GM21423 (cell line): ENCODE data around the gene ASIC1.

Experiments
- ATAC-seq: cut with Tn5 transposase; IDR thresholded peaks from one replicate; pipeline ENCODE4 v1.9.1; 2021; ENCODE audit warnings: mild to moderate bottlenecking, moderate library complexity; ENCODE audit not compliant: unreplicated experiment

ASIC1 gene

DNA sequence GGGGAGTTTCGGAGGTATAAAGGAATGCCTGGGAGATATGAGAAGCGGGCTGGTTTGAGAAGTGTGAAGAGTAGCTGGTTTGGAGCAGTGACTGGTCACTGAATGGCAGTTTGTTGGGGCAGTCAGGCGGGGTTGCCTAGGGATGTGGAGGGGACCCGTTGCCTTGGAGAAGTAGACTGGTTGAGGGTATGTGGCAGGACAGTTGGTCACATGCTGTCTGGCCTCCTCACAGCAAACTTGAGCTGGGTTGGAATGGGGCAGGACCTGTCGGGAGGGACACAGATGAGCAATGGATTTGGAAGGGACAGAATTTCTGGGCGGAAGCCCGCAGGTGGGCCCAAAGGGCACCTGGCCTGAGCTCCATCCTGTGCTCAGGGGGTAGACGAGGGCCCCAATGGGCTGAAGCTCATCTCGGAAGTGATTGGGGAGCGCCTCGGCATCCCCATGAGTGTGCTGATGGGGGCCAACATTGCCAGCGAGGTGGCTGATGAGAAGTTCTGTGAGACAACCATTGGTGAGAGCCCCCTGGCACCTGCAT lies 48.6 kb downstream of the ASIC1 start:
- no peak for ATAC-seq

DNA sequence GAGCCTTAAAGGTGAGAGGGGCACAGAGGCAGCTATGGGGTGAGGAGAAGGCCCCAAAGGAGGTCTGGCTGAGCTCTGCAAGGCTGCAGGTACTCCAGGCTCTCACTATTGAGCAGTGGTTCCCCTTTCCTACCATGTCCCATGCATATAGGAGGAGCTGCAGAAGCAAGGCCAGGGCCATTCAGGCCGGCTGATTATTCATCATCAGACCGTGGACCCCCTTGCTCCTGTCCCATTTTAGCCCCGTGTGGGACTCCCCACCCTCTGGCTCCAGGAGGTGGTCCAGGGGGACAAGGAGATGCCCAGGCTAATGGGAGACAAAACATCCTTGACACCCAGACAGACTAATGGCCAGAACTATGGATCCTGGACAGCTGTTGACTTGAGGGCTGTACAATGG lies 49.5 kb downstream of the ASIC1 start:
- no peak for ATAC-seq

GRCh38 chr12:50107416-50108268 lies 50.2 kb downstream of the ASIC1 start:
- ATAC-seq = no peak

- no peak for ATAC-seq
Observed at GRCh38 chr12:50109319-50109718, 51.9 kb downstream of the ASIC1 start.

DNA sequence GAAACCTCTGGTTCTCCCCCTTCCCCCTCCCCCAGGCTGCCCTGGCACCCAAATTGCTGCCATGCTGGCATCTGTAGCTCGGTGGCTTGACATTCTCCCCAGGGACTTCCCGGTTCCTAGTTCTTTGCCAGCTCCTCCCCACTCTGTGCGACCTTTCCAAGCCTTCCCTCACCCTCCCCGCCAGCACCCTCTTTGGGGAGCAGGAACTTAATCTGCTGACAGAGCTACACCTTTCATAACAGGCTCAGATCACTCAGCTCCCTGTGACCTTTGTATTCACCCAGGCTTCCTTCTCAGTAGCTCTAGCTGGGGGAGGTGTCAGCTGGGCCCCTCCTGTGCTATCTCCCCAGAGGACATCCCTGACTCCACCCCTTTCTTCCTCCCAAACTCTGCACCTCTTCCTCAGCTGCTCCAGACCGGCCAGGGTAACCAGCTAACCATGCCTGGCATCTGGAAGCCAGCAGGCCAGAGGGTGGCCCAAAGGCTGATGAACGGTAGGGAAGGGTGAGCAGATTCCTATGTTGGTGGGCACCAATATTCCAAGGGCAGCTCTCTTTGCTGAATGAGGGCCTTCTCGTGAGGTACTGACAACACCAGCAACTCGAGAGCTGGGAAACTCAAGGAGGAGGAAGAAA lies 52.8 kb downstream of the ASIC1 start:
- ATAC-seq = no peak

- no peak for ATAC-seq
Observed at GRCh38 chr12:50110762-50111351, 53.5 kb downstream of the ASIC1 start.

DNA sequence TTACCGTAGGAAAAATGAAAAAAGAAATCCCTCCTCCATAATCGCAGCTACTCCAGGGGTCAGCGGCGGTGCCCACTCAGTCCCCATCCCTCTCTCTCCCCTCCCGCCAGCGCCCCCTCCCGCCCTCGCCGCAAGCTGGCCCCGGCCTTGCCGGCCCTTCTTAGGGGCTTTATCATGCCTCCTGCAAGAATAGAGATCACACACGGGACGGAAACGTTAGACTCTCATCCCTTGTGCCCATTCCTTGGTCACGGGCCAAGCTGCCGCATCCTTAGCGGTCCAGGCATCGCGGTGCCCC lies 53.9 kb downstream of the ASIC1 start:
- ATAC-seq = no peak

DNA sequence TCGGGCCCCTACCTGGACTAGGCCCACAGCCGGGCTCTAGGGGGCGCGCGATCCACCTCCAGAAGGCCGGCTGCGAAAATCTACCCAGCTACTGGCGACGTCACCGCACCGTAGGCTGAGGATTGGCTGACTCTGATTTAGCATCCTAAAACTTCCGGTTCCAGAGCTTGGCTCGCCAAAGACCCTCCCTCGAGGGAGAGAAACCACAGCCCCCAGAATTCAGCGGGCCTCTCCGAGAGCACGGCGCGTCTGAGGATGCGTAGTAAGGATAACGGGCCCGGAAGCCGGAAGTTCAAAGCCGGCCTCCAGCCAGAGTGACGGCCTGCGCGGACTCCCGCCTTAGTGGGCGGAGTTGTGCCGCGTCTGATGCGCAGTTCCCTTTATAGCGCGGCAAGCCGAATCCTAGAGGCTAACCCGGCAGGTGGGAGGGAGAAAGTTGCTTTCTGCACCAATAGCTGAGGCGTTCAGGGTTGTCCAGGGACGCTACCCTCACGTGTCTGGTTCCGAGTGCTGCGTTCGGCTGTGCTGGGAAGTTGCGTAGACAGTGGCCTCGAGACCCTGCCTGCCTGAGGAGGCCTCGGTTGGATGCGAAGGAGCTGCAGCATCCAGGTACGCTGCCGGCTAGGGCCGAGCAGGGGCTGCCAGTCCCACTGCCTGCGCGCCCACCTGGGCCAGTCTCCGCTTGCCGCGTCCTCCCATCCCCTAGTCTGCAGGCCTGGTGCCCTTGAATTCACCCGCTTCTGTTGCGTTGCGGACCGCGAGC lies 54.5 kb downstream of the ASIC1 start, which contains the start of gene COX14:
COX14 (plus strand) TSS at position 544 of the 763 bp plus-strand sequence. CDS start 7,808 bp downstream, outside the sequence.
- peak; percentile 81 for ATAC-seq

GRCh38 chr12:50112456-50113218 lies 55.2 kb downstream of the ASIC1 start:
- ATAC-seq = no peak

- no peak for ATAC-seq
Observed at GRCh38 chr12:50117057-50117622, 59.7 kb downstream of the ASIC1 start.

DNA sequence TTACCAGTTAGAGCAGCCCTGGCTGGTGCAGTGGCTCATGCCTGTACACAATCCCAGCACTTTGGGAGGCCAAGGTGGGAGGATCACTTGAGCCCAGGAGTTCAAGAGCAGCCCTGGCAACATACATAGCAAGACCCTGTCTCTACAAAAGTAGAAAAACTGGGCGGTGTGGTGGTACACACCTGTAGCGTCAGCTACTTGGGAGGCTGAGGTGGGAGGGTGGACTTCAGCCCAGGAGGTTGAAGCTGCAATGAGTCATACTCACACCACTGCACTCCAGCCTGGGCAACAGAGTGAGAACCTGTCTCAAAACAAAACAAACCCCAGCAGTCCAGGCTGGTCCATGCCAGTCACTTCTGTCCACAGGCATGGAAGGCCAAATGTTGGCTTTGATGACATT lies 62.0 kb downstream of the ASIC1 start:
- no peak for ATAC-seq

GRCh38 chr12:50120521-50120920 lies 63.1 kb downstream of the ASIC1 start:
- ATAC-seq = no peak

DNA sequence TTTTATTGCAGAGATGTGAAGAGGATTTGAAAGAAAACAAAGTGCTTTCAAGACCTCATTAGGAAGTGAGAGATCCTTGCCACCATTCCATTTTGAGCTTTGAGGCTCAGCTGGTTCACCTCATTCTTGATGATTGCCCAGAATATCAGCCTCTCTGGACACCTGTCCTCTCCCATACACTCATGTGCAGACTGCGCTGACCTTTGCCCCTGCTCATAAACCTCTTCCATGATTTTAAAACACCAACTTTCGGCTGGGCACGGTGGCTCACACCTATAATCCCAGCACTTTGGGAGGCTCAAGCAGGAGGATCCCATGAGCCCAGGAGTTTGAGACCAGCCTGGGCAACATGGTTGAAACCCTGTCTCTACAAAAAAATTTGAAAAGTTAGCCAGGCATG lies 63.6 kb downstream of the ASIC1 start:
- no peak for ATAC-seq

DNA sequence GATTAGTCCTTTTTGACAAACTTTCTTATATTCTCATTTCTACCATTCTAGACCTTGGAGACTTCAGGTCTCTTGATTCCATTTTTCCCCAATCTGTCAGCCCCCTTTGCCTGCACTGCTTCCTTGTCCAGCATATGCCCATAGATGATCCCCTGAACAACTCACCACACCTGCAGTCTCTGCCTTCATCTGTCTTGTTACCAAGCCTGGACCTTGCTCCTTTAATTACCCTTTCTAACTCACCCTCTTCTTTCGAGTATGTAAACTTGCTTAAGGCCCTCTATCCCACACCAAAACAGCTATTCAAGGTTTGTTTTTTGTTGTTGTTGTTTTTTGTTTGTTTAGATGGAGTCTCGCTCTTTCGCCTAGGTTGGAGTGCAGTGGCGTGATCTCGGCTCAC lies 64.2 kb downstream of the ASIC1 start:
- no peak for ATAC-seq

DNA sequence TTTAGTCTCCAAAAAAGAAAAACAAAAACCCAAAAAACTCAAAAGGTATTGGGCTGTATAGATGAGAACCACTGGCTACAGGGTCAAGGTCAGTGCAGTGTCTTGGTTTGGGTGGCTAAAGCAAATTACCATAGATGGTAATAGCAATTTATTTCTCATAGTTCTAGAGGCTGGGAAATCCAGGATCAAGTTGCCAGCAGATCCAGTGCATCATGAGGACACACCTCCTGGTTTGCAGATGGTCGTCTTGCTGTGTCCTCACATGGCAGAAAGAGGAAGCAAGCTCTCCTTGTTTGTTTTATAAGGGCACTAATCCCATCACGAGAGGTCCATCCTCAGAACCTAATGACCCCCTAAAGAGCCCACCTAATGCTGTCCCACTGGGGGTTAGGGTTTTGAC lies 65.8 kb downstream of the ASIC1 start:
- ATAC-seq = no peak

DNA sequence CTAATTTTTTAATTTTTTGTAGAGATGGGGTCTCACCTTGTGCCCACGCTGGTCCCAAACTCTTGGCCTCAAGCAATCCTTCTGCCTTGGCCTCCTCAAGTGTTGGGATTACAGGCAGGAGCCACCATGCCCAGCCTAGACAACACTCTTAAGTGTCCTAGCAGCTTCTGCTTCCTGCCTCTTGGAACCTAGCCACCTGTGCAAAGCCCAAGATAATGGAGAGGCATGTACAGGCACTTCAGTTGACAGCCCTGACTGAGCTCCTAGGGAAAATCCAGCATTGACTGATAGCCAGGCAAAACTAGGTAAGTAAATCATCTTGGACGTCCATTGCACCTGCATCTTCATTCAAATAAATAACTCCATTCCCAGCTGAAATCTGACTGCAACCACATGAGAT lies 70.2 kb downstream of the ASIC1 start:
- ATAC-seq = no peak

- ATAC-seq = no peak
Observed at GRCh38 chr12:50129290-50129689, 71.9 kb downstream of the ASIC1 start.

- no peak for ATAC-seq
Observed at GRCh38 chr12:50132505-50133135, 75.2 kb downstream of the ASIC1 start.
